Eye (tissue), 1 donor: ENCODE results near the gene LAT.
"Not testable (repeated sequence)": the region's sequence is repeated elsewhere in the genome, so short reads cannot be mapped to it uniquely, and the experiment has no call there.

Experiments
- DNase-seq: peaks from one replicate; pipeline ENCODE4 v3.0.0-alpha.2; 2015

The LAT gene

GRCh38 chr16:28980330-28980729, 4.5 kb upstream of the LAT start:
- DNase-seq = not testable (repeated sequence)

GRCh38 chr16:28980929-28981328, 3.9 kb upstream of the LAT start:
- DNase-seq = no peak

- no peak for DNase-seq
Observed at GRCh38 chr16:28981517-28981916, 3.3 kb upstream of the LAT start.

GRCh38 chr16:28982418-28982817, 2.4 kb upstream of the LAT start:
- no peak for DNase-seq

GRCh38 chr16:28982949-28983348, 1.9 kb upstream of the LAT start:
- DNase-seq = no peak

- DNase-seq = no peak
Observed at GRCh38 chr16:28983644-28984043, 1.2 kb upstream of the LAT start.

- no peak for DNase-seq
Observed at GRCh38 chr16:28984091-28984490, 761 bp upstream of the LAT start.

GRCh38 chr16:28985211-28986041, 574 bp downstream of the LAT start:
- no peak for DNase-seq

GRCh38 chr16:28986046-28986445, 1.2 kb downstream of the LAT start:
- no peak for DNase-seq

- DNase-seq = no peak
Observed at GRCh38 chr16:28986492-28986891, 1.6 kb downstream of the LAT start.

GRCh38 chr16:28987170-28987853, 2.5 kb downstream of the LAT start:
- no peak for DNase-seq

- no peak for DNase-seq
Observed at GRCh38 chr16:28989363-28989762, 4.5 kb downstream of the LAT start.

- no peak for DNase-seq
Observed at GRCh38 chr16:28990375-28991040, 5.7 kb downstream of the LAT start.

- no peak for DNase-seq
Observed at GRCh38 chr16:28991687-28992086, 6.8 kb downstream of the LAT start.

GRCh38 chr16:28992496-28992895, 7.6 kb downstream of the LAT start:
- no peak for DNase-seq

- DNase-seq = no peak
Observed at GRCh38 chr16:28998837-28999236, 14.0 kb downstream of the LAT start.

- DNase-seq = no peak
Observed at GRCh38 chr16:28999577-28999976, 14.7 kb downstream of the LAT start.

GRCh38 chr16:29000019-29000418, 15.2 kb downstream of the LAT start:
- DNase-seq = no peak

GRCh38 chr16:29004496-29005139, 19.8 kb downstream of the LAT start:
- not testable (repeated sequence) for DNase-seq

- DNase-seq = no peak
Observed at GRCh38 chr16:29007730-29008593, 23.1 kb downstream of the LAT start.

- DNase-seq = no peak
Observed at GRCh38 chr16:29009050-29009837, 24.4 kb downstream of the LAT start.

- DNase-seq = no peak
Observed at GRCh38 chr16:29009838-29010166, 24.9 kb downstream of the LAT start.
